ENCODE results near the gene SNAI3.

SNAI3 gene

GRCh38 chr16:88633684-88634140 is 52.6 kb downstream of the SNAI3 start:
- TF ChIP-seq SIN3A (IDR thresholded peaks at IDR 0.05; ENCODE audit: borderline replicate concordance, insufficient read depth, low read length) (no peak), POLR2AphosphoS5 (IDR thresholded peaks at IDR 0.05; ENCODE audit: low read depth, low read length) (no peak), FOXP2 (optimal IDR thresholded peaks at IDR 0.05; ENCODE audit: borderline replicate concordance, extremely low read depth, extremely low read length, insufficient read depth) (no peak), REST (IDR thresholded peaks at IDR 0.05; ENCODE audit: insufficient read depth in 1 of 2, low read depth in 2 of 2, low read length in 2 of 2) (no peak), TAF1 (IDR thresholded peaks at IDR 0.05; ENCODE audit: borderline replicate concordance, insufficient read depth, low read length) (no peak)

- TF ChIP-seq FOXP2 (optimal IDR thresholded peaks at IDR 0.05; ENCODE audit: borderline replicate concordance, extremely low read depth, extremely low read length, insufficient read depth): no peak
- TF ChIP-seq POLR2AphosphoS5 (IDR thresholded peaks at IDR 0.05; ENCODE audit: low read depth, low read length): no peak
- no peak for TF ChIP-seq TAF1 (IDR thresholded peaks at IDR 0.05; ENCODE audit: borderline replicate concordance, insufficient read depth, low read length)
- no peak for TF ChIP-seq SIN3A (IDR thresholded peaks at IDR 0.05; ENCODE audit: borderline replicate concordance, insufficient read depth, low read length)
- TF ChIP-seq REST (IDR thresholded peaks at IDR 0.05; ENCODE audit: insufficient read depth in 1 of 2, low read depth in 2 of 2, low read length in 2 of 2): no peak
These were observed 53.7 kb downstream of the SNAI3 start for GRCh38 chr16:88632587-88632930.

- TF ChIP-seq SIN3A (IDR thresholded peaks at IDR 0.05; ENCODE audit: borderline replicate concordance, insufficient read depth, low read length) (no peak), FOXP2 (optimal IDR thresholded peaks at IDR 0.05; ENCODE audit: borderline replicate concordance, extremely low read depth, extremely low read length, insufficient read depth) (no peak), TAF1 (IDR thresholded peaks at IDR 0.05; ENCODE audit: borderline replicate concordance, insufficient read depth, low read length) (no peak), POLR2AphosphoS5 (IDR thresholded peaks at IDR 0.05; ENCODE audit: low read depth, low read length) (no peak), REST (IDR thresholded peaks at IDR 0.05; ENCODE audit: insufficient read depth in 1 of 2, low read depth in 2 of 2, low read length in 2 of 2) (no peak)
These were observed 54.3 kb downstream of the SNAI3 start for GRCh38 chr16:88631920-88632586.

- no peak for TF ChIP-seq TAF1 (IDR thresholded peaks at IDR 0.05; ENCODE audit: borderline replicate concordance, insufficient read depth, low read length)
- no peak for TF ChIP-seq FOXP2 (optimal IDR thresholded peaks at IDR 0.05; ENCODE audit: borderline replicate concordance, extremely low read depth, extremely low read length, insufficient read depth)
- no peak for TF ChIP-seq REST (IDR thresholded peaks at IDR 0.05; ENCODE audit: insufficient read depth in 1 of 2, low read depth in 2 of 2, low read length in 2 of 2)
- TF ChIP-seq POLR2AphosphoS5 (IDR thresholded peaks at IDR 0.05; ENCODE audit: low read depth, low read length): no peak
- no peak for TF ChIP-seq SIN3A (IDR thresholded peaks at IDR 0.05; ENCODE audit: borderline replicate concordance, insufficient read depth, low read length)
These were observed 54.9 kb downstream of the SNAI3 start for GRCh38 chr16:88631384-88631783.

Data from PFSK-1 (cell line).